ENCODE measurements around the gene NRIP2. TPM values are rescaled to one million over a fixed set of nuclear protein-coding genes. Genes with fewer than 3 reads are reported as not detected.
"Not testable (repeated sequence)": the region's sequence is repeated elsewhere in the genome, so short reads cannot be mapped to it uniquely, and the experiment has no call there.

NRIP2 gene
- not detected in 2 replicates for total RNA-seq

GRCh38 chr12:2834581-2835491, at the start of gene NRIP2:
TSS of gene NRIP2 (minus strand) at chr12:2835035. CDS start at chr12:2834983, 52 bp downstream.
- DNase-seq (ENCODE audit: extremely low read depth, low read depth, low spot score), result no peak

DNA sequence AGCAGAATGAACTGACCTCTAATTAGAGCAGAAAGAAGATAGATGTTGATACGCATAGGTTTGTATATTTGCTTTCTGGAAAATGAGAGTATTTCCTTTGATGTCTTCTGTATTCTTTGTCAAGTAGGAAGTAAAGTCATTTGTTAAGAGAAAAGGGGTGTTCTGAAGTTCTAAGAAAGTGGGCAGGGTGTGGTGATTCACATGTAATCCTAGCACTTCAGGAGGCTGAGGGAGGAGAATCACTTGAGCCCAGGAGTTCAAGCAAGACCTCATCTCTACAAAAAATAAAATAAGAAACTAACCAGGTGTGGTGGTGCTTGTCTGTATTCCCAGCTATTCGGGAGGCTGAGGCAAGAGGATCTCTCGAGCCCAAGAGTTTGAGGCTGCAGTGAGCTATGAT, 45.0 kb upstream of the NRIP2 start:
- no peak for DNase-seq (ENCODE audit: extremely low read depth, low read depth, low spot score)

DNA sequence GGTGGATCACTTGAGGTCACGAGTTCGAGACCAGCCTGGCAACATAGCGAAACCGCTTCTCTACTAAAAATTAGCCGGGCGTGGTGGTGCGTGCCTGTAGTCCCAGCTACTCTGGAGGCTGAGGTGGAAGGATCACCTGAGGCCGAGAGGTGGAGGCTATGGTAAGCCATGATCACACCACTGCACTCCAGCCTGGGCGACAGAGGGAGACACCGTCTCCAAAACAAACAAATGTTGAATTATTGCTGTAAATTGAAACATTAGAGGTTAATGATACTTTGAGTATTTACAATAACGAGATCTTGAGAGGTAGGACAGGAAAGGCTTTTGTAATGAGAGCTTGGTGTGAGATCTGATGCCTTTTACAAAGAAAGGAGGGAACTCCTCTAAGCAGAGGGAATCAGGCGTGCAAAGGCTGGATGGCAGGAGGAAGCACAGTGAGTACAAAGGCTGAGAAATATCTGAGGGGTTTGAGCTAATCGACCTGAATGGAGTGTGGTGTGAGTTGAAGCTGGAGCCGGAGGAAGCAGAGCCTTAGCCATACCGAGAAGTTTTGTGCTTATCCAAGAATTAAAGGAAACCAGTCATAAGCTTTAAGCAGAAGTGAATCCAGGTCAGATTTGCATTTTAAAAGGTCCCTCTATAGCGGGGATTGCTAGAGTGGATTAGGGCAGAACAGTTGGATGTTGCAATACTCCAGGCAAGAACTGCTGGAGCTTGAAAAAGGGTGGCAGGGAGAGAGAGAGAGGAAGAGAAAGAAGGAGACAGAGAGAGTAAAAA, 43.3 kb upstream of the NRIP2 start:
- DNase-seq (ENCODE audit: extremely low read depth, low read depth, low spot score), result no peak

DNA sequence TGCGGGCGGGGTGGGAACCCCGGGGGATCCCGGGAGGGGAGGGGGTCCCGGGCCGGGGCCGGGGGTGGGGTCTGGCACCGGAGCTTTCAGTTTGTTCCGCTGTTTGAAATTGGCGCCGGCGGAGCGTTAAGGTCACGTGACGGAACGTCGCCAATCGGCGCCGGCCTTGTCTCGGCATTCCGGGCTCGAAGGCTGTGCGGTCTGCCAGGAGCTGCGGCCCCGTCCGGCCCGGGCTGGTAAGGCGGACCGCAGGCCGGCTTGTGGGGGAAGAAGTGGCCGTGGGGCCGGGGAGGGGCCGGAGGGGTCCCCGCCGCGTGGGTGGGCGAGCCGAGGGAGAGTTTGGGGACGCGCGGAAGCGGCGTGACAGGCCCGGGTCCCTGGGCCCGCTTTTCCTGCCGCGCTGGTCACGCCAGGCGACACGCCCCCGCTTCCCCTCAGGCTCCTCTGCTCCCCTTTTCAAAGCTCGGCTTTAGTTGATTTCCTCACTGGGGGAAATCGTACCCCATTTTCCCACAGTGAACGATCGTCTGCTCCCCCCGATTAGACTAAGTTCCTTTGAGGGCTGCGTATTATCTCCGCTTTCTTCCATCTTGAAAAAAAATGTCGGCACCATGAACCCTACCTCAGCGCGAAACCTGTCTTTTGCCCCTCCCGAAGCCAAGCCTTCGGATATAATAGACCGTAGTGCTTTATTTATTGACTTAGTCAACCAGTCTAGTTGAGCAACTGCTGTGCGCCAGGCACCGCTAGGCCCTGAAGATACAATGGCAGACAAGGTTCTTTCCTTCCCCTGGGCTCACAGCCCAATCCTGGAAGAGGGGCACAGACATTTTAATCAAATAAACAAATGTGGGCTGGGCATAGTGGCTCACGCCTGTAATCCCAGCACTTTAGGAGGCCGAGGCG, 42.5 kb upstream of the NRIP2 start, which contains the start of the genes FOXM1 and RHNO1:
FOXM1 (minus strand) TSS at position 128 of the 906 bp plus-strand sequence. CDS start 2,696 bp downstream, outside the sequence.
RHNO1 (plus strand) TSS at position 177 of the 906 bp plus-strand sequence. CDS start 8,144 bp downstream, outside the sequence.
- no peak for DNase-seq (ENCODE audit: extremely low read depth, low read depth, low spot score)

DNA sequence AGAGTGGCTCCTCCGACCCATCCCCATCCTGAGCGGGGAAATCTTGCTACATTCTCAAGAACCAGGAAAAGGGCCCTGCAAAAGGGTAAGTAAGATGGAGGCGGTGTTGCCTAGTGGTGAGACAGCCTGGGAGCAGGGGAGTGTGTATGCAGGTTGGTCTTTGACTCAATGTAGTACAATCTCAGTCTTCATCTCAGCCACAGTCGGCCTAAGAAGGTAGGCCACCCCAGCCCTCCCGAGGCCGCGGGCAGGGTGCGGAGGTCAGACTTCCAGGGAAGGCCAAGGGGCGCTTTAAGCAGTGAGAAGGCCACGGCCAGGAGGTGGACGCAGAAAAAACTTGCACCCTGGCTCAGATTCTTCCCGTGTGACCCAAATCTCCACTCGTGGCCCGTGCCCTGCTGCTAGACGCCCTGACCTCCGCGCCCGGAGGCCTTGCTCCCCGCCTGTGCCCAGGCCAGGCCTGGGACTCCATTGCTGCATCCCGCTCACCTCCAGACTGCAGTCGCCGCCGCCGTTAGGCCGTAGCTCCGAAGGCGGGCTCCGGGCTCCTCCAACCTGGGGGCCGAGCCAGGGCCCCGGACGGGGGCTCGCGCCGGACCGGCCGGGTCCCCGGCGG, 41.7 kb upstream of the NRIP2 start:
- no peak for DNase-seq (ENCODE audit: extremely low read depth, low read depth, low spot score)

- DNase-seq (ENCODE audit: extremely low read depth, low read depth, low spot score), result not testable (repeated sequence)
These were observed 34.3 kb upstream of the NRIP2 start for GRCh38 chr12:2868986-2869632.

DNA sequence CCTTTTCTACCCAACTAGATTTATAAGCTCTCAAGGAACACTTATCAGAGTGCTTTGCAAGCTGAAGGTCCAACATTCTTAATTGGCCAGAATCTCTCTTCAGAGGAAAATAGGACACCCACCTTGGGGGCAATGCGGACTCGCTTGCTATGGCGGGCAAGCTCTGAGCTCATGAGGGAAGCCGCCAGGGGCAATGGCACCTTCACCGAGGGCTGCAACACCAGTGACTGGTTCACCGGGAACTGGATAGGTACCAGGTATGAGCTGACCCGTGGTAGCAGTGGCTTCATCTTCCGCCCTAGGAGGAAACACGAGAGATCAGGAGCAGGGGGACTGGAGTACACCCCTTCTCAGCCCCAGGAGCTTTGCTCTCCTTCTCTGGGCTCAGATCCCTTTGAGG, 29.4 kb upstream of the NRIP2 start:
- DNase-seq (ENCODE audit: extremely low read depth, low read depth, low spot score), result no peak

- DNase-seq (ENCODE audit: extremely low read depth, low read depth, low spot score), result not testable (repeated sequence)
These were observed 28.6 kb upstream of the NRIP2 start for GRCh38 chr12:2863402-2863801.

DNA sequence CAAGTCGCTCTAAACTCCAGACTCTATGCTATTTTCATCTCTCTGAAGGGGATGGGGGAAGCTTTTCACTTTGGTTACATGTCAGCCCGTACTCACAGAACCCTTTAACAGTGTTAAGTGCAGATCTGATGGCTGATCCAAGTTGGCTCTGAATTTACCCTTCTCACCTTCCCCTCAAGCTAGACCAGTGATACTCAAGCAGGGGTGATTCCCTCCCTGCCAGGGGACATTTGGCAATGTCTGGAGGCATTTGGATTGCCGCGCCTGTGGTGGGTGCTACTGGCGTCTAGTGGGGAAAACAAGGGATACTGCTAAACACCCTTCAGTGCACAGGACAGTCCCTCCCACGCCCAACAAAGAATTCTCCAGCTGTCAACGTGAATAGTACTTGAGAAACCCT, 28.0 kb upstream of the NRIP2 start:
- no peak for DNase-seq (ENCODE audit: extremely low read depth, low read depth, low spot score)

- DNase-seq (ENCODE audit: extremely low read depth, low read depth, low spot score), result no peak
These were observed 25.3 kb upstream of the NRIP2 start for GRCh38 chr12:2860170-2860569.

DNA sequence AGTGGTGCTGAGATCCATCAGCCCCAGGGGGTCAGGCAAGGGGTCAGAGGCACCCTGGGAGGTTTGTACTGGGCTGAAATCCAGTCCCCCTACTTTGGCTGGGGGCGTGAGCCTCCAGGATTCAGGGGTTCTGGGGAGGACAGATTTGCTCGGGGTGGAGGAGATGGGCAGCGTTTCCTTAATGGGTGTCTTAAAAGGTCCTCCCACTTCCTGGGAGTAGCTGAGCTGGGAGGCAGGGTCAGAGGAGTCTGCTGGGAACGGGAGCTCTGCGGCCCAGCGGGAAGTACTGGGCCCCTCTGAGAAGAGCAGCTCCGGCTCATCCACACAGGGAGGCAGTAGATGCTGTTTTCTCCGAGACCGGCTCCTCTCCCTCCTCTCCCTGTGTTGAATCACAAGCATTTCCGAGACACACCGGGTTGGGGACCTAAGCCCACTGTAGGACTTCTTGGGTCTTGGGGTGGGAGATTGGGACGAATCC, 24.1 kb upstream of the NRIP2 start:
- no peak for DNase-seq (ENCODE audit: extremely low read depth, low read depth, low spot score)

DNA sequence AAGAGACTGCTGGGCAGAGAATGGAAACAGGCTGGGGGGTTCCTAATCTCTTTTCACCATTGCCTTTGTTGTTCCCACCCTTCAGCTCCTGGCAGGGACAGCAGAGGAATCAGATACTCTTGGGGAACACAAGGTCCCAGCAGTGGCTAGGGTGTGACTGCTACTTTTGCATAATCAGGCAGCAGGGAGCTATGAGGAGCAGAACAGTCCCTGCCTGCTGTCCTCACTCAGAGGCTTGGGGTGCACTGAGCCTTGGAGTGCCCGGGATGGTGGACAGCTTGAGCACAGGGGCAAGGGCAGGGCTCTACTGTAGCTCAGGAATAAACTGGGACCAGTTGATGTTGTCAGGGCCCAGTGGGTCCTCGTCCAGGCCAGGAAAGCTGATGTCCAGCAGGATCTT, 23.5 kb upstream of the NRIP2 start:
- no peak for DNase-seq (ENCODE audit: extremely low read depth, low read depth, low spot score)

- DNase-seq (ENCODE audit: extremely low read depth, low read depth, low spot score), result no peak
These were observed 22.7 kb upstream of the NRIP2 start for GRCh38 chr12:2857576-2857975.

DNA sequence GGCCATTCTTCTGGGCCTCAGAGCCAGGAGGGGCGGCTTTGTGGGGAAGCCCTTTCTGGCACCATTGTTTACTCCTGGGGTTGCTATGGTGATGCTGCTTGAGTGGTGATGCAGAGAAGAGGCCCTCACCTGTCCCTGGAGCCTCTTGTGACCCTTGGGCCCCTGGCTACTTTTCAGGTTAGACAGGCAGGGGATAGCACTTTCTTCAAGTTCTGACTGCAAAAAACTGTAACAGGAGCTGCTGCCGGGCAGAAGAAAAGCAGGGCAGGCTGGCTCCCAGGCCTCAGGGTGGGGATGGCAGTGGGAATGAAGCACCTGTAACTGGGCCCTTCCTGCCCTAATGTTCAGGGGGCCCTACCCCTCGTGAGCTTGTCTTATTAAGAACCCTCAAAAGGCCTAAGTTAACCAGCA, 22.2 kb upstream of the NRIP2 start, which contains the start of gene TEX52:
TEX52 (minus strand) TSS at position 19 of the 411 bp plus-strand sequence; CDS start at position 6, 13 bp downstream.
- no peak for DNase-seq (ENCODE audit: extremely low read depth, low read depth, low spot score)

DNA sequence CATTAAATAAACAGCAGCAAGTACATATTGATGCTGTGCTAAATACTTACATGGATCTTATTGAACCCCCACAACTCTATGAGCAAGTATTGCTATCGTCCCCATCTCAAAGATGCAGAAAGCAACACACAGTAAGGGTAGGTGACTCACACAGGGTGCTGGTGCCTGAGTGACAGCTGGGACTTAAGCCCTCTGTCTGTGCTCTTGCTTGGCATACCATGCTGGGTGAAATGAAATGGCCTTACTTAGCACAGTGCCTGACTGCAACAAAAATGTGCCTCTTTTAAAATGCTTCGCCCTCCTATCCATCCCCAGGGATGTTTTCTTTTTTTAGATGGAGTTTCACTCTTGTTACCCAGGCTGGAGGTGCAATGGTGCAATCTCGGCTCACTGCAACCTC, 21.2 kb upstream of the NRIP2 start:
- DNase-seq (ENCODE audit: extremely low read depth, low read depth, low spot score), result no peak

GRCh38 chr12:2855546-2855945, 20.7 kb upstream of the NRIP2 start:
- DNase-seq (ENCODE audit: extremely low read depth, low read depth, low spot score), result no peak

- DNase-seq (ENCODE audit: extremely low read depth, low read depth, low spot score), result no peak
These were observed 20.0 kb upstream of the NRIP2 start for GRCh38 chr12:2854669-2855453.

DNA sequence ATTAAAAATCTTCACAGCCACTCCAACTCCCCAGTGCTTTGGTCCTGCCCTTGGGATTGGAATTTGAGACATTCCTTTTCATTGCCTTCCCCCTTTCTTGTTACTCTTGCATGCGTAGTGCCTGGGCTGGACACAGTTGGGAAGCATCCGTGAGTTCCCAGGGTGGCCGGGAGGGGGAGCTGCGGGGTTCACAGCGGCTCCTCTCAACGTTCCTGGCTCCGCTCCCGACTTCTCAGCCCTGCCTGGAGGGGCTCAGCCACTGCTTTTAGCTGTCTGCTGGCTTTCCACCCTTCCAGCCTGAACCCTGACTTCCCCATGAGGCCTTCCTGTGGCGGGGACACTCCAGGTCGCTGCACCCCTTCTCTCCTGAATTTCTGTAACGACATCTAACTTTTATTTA, 18.8 kb upstream of the NRIP2 start:
- no peak for DNase-seq (ENCODE audit: extremely low read depth, low read depth, low spot score)

Data from glomerular endothelial cell (primary cell).